ENCODE data around the gene STK32A. TPM values are rescaled to one million over a fixed set of nuclear protein-coding genes. Genes with fewer than 3 reads are reported as not detected.

The STK32A gene
- total RNA-seq, 1 experiment from 2014 or later, result 1.3 TPM

- Histone ChIP-seq H3K4me2 (ENCODE audit: insufficient read depth, insufficient read length, low read length) (no peak overlapping the region), H3K27ac (ENCODE audit: insufficient read length, low read depth, low read length) (no peak overlapping the region)
- WGBS (ENCODE audit: extremely low coverage, insufficient read length, low lambda C conversion rate), result no CpG with 5 or more reads among the region's 2 CpGs
Measured at GRCh38 chr5:147290261-147290660, 55.4 kb downstream of the STK32A start.

More at GRCh38 chr5:147290261-147290660, 55.4 kb downstream of the STK32A start:
- no peak overlapping the region for H3T11ph ChIP-seq (ENCODE audit: low read length)
- Mint-ChIP-seq H3K27ac (peak overlapping the region in 2 of 3 experiments; percentile 69 to 75; a peak in 5 of 7 replicates), H3K27me3 (ENCODE audit: low read depth) (no peaks in the 10 kb centered on the region), H3K36me3 (ENCODE audit: insufficient read depth in 1 of 3, low read depth in 3 of 3) (peaks cover 16 to 36% (median 16%) of the 10 kb centered on the region in 3 experiments), H3K9me3 (peaks cover 26 to 27% of the 10 kb centered on the region in 2 experiments), H3K4me3 (no peak overlapping the region), H3K4me1 (peaks cover 42 to 44% of the 10 kb centered on the region in 2 experiments)
- no peak overlapping the region for H3K23ac ChIP-seq (ENCODE audit: insufficient read length, low read depth, low read length)
- no peak overlapping the region for H2BK12ac ChIP-seq (ENCODE audit: insufficient read length, low read depth, low read length)
- H3K56ac ChIP-seq (ENCODE audit: insufficient read length, low read depth, low read length), result no peak overlapping the region
- no peaks in the 10 kb centered on the region for H3K79me2 ChIP-seq (ENCODE audit: insufficient read depth, low read length)
- H3K4ac ChIP-seq (ENCODE audit: low read depth, low read length), result no peak overlapping the region
- no peak overlapping the region for H3K18ac ChIP-seq (ENCODE audit: insufficient read length, low read depth, low read length)
- no peak overlapping the region for H2AFZ ChIP-seq (ENCODE audit: low read length)
- no peak overlapping the region for H2BK120ac ChIP-seq (ENCODE audit: low read depth, low read length, poor library complexity, severe bottlenecking)
- H2BK20ac ChIP-seq (ENCODE audit: low read depth, low read length, poor library complexity, severe bottlenecking), result no peak overlapping the region
- no peaks in the 10 kb centered on the region for H4K20me1 ChIP-seq (ENCODE audit: control insufficient read depth, insufficient read depth, insufficient read length)
- no peak overlapping the region for H3K14ac ChIP-seq (ENCODE audit: insufficient read depth, low read length)
- TF ChIP-seq, protein P1, sequence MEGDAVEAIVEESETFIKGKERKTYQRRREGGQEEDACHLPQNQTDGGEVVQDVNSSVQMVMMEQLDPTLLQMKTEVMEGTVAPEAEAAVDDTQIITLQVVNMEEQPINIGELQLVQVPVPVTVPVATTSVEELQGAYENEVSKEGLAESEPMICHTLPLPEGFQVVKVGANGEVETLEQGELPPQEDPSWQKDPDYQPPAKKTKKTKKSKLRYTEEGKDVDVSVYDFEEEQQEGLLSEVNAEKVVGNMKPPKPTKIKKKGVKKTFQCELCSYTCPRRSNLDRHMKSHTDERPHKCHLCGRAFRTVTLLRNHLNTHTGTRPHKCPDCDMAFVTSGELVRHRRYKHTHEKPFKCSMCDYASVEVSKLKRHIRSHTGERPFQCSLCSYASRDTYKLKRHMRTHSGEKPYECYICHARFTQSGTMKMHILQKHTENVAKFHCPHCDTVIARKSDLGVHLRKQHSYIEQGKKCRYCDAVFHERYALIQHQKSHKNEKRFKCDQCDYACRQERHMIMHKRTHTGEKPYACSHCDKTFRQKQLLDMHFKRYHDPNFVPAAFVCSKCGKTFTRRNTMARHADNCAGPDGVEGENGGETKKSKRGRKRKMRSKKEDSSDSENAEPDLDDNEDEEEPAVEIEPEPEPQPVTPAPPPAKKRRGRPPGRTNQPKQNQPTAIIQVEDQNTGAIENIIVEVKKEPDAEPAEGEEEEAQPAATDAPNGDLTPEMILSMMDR (conservative IDR thresholded peaks at IDR 0.05), result no peak
- no peak for DNase-seq
- H3K4me1 ChIP-seq (ENCODE audit: insufficient read depth, low read length), result peaks cover 10% of the 10 kb centered on the region; the same call in 1 of the 2 replicates
- no peak overlapping the region for H2BK5ac ChIP-seq (ENCODE audit: insufficient read length, low read length)
- H2AK5ac ChIP-seq (ENCODE audit: insufficient read length, low read length), result no peak overlapping the region
- H3K9me3 ChIP-seq (ENCODE audit: control insufficient read depth, low read depth, low read length), result no peaks in the 10 kb centered on the region
- no peaks in the 10 kb centered on the region for H3K27me3 ChIP-seq (ENCODE audit: insufficient read depth, low read length)
- no peak overlapping the region for H4K8ac ChIP-seq (replicated peaks; ENCODE audit: insufficient read length, low read depth, low read length)
- H3K23me2 ChIP-seq (ENCODE audit: insufficient read length, low read depth, low read length, poor library complexity, severe bottlenecking), result no peaks in the 10 kb centered on the region
- H4K91ac ChIP-seq (ENCODE audit: insufficient read length, low read depth, low read length), result no peak overlapping the region
- no peak overlapping the region for H2BK15ac ChIP-seq (ENCODE audit: low read depth, low read length)
- no peaks in the 10 kb centered on the region for H3K79me1 ChIP-seq (ENCODE audit: insufficient read depth, low read depth, low read length, poor library complexity, severe bottlenecking)
- no peak overlapping the region for H4K5ac ChIP-seq (ENCODE audit: insufficient read length, low read depth, low read length)
- H3K9ac ChIP-seq (ENCODE audit: extremely low read depth, insufficient read length, low read length), result no peak overlapping the region

Data from H9 (cell line).